NOMO-1 (cell line): ENCODE results near the gene TVP23B.
"Not testable (repeated sequence)": the region's sequence is repeated elsewhere in the genome, so short reads cannot be mapped to it uniquely, and the experiment has no call there.

ENCODE experiments used
- DNase-seq, 2 experiments: peaks; one replicate each; lab custom pipeline; 2025; ENCODE audit not compliant: unreplicated experiment in 2 of 2; lab: John Stamatoyannopoulos, UW

The TVP23B gene

GRCh38 chr17:18786890-18787289, 5.9 kb downstream of the TVP23B start:
- DNase-seq = not testable (repeated sequence)

GRCh38 chr17:18791402-18791801, 10.4 kb downstream of the TVP23B start:
- DNase-seq = not testable (repeated sequence)

- not testable (repeated sequence) for DNase-seq
Measured at GRCh38 chr17:18794841-18795240, 13.9 kb downstream of the TVP23B start.

GRCh38 chr17:18796887-18797286, 15.9 kb downstream of the TVP23B start:
- DNase-seq = not testable (repeated sequence)

- not testable (repeated sequence) for DNase-seq
Measured at GRCh38 chr17:18803458-18804245, 22.7 kb downstream of the TVP23B start.

- not testable (repeated sequence) for DNase-seq
Measured at GRCh38 chr17:18815924-18816323, 34.9 kb downstream of the TVP23B start.

GRCh38 chr17:18816489-18817371, 35.7 kb downstream of the TVP23B start:
- peak; percentile 32 to 71 for DNase-seq

- not testable (repeated sequence) for DNase-seq
Measured at GRCh38 chr17:18821430-18821829, 40.4 kb downstream of the TVP23B start.

- DNase-seq = not testable (repeated sequence)
Measured at GRCh38 chr17:18827613-18828012, 46.6 kb downstream of the TVP23B start.

GRCh38 chr17:18848501-18848900, 67.5 kb downstream of the TVP23B start:
- no peak for DNase-seq

- DNase-seq = no peak
Measured at GRCh38 chr17:18850679-18851078, 69.7 kb downstream of the TVP23B start.

GRCh38 chr17:18851201-18851600, 70.2 kb downstream of the TVP23B start:
- DNase-seq = no peak

- no peak for DNase-seq
Measured at GRCh38 chr17:18854956-18855355, 74.0 kb downstream of the TVP23B start.

- DNase-seq = peak; percentile 82 to 91
Measured at GRCh38 chr17:18855831-18856569, 75.0 kb downstream of the TVP23B start.
